Mammary epithelial cell (primary cell): ENCODE data around the gene GSTP1.
"Not testable (repeated sequence)": the region's sequence is repeated elsewhere in the genome, so short reads cannot be mapped to it uniquely, and the experiment has no call there.

Source experiments
- EZH2 ChIP-seq: IDR thresholded peaks from 2 replicates; pipeline ENCODE4 v1.6.1; 2012; ENCODE audit warnings: low read length, inconsistent platforms, borderline replicate concordance
- TF ChIP-seq, protein P1 (sequence below), 2 donors: IDR thresholded peaks in 1 of 2; conservative IDR thresholded peaks in 1 of 2; 2 replicates each; pipeline ENCODE4 v1.5.1; 2011 to 2012; ENCODE audit warnings: inconsistent platforms in 2 of 2, low read length in 2 of 2, mild to moderate bottlenecking in 2 of 2, control low read depth in 1 of 2, low read depth in 1 of 2; ENCODE audit not compliant: insufficient read depth in 1 of 2; ENCODE audit errors: extremely low read depth in 1 of 2

DNA sequence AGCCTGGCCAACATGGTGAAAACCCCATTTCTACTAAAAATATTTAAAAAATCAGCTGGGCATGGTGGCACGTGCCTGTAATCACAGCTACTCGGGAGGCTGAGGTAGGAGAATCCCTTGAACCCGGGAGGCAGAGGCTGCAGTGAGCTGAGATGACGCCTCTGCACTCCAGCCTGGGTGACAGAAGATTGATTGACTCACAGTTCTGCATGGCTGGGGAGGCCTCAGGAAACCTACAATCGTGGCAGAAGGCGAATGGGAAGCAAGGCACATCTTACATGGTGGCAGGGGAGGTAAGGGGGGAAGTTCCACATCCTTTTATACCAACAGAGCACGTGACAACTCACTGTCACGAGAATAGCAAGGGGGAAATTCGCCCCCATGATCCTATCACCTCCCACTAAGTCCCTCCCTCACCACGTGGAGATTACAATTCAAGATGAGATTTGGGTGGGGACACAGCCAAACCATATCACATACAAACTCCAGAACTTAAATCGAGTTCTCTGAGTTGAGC is 5.3 kb downstream of the GSTP1 start:
- TF ChIP-seq, protein P1, sequence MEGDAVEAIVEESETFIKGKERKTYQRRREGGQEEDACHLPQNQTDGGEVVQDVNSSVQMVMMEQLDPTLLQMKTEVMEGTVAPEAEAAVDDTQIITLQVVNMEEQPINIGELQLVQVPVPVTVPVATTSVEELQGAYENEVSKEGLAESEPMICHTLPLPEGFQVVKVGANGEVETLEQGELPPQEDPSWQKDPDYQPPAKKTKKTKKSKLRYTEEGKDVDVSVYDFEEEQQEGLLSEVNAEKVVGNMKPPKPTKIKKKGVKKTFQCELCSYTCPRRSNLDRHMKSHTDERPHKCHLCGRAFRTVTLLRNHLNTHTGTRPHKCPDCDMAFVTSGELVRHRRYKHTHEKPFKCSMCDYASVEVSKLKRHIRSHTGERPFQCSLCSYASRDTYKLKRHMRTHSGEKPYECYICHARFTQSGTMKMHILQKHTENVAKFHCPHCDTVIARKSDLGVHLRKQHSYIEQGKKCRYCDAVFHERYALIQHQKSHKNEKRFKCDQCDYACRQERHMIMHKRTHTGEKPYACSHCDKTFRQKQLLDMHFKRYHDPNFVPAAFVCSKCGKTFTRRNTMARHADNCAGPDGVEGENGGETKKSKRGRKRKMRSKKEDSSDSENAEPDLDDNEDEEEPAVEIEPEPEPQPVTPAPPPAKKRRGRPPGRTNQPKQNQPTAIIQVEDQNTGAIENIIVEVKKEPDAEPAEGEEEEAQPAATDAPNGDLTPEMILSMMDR (conservative IDR thresholded peaks at IDR 0.05 in 1 of 2, IDR thresholded peaks at IDR 0.05 in 1 of 2; ENCODE audit: extremely low read depth in 1 of 2, insufficient read depth in 1 of 2, low read depth in 1 of 2, low read length in 2 of 2) = not testable (repeated sequence)
- not testable (repeated sequence) for TF ChIP-seq EZH2
